HG03354 (cell line): Measurements from ENCODE around the gene CNTLN.
"Not testable (repeated sequence)": the region's sequence is repeated elsewhere in the genome, so short reads cannot be mapped to it uniquely, and the experiment has no call there.

Source experiments
- ATAC-seq: cut with Tn5 transposase; IDR thresholded peaks from one replicate; pipeline ENCODE4 v1.9.1; 2021; ENCODE audit warnings: mild to moderate bottlenecking; ENCODE audit not compliant: unreplicated experiment, poor library complexity, severe bottlenecking

The CNTLN gene

DNA sequence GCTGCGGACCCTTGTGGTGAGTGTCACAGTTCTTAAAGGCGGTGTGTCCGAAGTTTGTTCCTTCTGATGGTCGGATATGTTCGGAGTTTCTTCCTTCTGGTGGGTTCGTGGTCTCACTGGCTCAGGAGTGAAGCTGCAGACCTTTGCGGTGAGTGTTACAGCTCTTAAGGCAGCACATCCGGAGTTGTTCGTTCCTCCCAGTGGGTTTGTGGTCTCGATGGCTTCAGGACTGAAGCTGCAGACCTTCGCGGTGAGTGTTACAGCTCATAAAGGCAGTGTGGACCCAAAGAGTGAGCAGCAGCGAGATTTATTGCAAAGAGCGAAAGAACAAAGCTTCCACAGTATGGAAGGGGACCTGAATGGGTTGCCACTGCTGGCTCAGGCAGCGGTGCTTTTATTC, 42.7 kb downstream of the CNTLN start:
- not testable (repeated sequence) for ATAC-seq

DNA sequence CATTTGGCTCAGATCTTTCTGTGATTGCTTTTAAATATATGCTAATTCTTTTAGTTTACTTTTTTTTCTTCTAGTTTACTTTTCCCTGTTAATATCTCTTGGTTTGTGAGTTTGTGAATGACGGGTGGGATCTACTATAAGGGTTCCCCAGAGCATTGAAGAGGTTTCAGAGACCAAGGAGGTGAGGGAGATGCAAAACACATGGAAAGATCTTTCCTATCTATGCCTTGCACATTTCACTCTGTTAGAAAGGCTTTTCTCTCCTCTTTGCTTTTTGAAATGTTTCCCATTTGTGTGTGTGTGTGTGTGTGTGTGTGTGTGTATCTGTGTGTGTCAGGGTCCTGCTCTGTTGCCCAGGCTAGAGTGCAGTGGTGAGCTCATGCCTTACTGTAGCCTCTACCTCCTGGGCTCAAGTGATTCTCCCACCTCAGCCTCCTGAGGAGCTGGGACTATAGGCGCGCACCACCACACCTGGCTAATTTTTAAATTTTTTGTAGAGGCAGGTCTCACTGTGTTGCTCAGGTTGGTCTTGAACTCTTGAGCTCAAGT, 50.7 kb downstream of the CNTLN start:
- ATAC-seq: no peak

DNA sequence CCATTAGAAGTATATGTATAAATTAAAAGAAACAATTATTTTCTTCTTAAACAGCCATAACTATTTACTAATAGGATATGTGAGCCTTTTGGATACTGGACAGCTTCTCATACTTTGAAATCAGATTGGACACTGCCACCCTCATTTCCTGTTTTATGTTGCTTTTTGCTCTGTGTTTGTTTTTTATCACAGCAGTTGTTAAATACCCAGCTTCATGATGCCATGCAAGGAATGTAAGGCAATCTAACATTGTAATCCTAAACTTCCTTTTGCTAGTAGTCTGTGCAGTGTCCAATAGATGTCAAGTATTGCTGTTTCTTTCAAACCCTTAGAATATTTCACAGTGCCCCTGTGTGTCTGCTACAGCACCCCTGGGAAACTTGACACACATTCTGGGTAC, 56.2 kb downstream of the CNTLN start:
- ATAC-seq: no peak

DNA sequence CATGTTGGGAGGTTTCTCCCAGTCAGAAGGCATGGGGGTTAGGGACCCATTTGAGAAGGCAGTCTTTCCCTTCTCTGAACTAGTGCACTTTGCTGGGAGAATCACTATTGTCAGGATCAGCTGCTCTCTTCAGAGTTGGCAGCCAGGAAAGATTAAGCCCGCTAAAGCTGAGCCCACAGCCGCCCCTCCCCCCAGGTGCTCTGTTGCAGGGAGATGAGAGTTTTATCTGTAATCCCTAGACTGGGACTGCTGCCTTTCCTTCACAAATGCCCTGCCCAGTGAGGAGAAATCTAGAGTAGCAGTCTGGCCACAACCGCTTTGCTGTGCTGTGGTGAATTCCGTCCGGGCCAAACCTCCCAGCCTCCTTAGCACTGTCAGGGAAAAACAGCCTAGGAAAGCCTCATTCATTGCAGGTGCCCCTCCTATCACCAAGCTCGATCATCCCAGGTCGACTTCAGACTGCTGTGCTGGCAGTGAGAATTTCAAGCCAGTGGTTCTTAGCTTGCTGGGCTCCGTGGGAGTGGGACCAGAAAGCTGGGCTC, 69.8 kb downstream of the CNTLN start:
- no peak for ATAC-seq

DNA sequence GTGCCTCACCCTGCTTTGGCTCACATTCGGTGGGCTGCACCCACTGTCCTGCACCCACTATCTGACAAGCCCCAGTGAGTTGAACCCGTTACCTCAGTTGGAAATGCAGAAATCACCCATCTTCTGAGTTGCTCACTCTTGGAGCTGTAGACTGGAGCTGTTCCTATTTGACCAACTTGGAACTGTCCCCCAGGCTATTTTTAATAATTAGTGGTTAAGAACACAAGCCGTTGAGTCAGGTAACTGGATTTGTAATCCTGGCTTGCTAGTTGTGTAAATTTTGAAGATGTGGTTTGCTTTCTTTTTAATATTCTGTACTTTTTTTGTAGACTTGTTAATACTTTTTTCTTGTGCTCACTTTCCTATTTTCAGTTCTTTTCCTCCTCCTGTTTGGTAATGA, 81.2 kb downstream of the CNTLN start:
- no peak for ATAC-seq

DNA sequence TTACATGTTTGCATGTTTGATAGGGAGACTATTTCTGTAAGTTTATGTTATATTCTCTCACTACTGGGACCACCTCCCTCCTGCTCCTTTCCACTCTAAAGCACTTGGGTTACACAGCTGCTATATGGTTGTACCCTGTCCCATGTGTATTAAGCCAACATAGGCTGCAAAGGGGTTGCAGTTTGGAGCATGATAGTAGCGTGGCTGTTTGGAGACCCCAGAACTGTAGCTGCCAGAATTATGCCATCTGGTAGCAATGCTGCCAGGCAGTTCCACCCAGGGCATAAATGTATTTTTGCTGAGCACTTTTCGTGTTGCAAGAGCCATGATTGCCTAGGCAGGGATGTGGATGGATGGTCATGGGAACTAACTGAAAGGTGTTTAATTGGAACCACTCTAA, 81.8 kb downstream of the CNTLN start:
- no peak for ATAC-seq

DNA sequence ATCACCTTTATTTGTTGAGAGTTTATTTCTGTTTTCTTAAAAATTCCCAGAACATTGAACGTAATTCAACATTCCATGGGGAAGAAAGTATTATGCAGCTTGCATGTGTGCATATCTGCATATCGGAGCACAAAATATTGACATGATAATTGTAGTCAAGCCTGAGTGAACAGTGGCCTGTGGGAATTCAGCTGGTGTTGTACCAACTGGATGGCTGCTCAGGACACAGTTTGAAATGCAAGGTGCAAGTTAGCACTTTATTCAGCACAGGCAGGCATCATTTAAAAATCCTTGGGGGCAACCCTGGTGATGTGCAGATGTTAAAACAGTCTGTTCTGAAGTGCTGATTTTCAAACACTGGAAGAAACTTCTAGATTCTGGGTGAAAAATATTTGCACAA, 82.4 kb downstream of the CNTLN start:
- no peak for ATAC-seq

DNA sequence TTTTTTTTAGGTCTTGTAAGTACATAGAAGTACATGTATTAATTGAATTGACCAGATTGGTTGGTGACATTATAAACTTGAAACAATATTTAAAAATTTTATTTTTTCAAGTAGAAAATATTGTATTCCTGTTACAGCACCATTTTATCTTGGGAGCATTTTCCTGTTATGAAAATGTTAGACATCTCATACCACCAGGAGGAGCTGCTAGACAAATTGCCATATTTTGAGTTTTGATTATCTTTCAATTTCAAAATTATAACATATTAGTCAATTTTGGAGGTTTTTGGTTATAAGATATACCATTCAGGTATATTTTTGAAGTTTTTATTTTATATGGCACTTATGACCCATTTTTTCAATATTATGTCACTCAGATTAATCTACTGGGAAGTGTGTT, 84.4 kb downstream of the CNTLN start:
- no peak for ATAC-seq

DNA sequence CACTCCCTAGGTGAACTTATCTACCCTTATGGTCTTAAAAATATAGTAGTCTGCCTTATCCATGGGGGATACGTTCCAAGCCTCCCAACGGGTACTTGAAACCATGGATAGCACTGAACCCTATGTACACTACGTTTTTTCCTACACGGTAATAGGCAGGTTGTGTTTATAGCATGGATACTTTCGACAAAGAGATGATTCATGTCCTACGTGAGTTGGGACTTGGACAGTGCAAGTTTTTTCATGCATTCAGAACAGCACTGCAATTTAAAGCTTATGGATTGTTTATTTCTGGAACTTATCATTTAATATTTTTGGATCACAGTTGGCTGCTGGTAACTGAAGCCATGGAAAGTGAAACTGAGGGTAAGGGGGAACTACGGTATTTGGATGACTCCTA, 88.1 kb downstream of the CNTLN start:
- no peak for ATAC-seq

DNA sequence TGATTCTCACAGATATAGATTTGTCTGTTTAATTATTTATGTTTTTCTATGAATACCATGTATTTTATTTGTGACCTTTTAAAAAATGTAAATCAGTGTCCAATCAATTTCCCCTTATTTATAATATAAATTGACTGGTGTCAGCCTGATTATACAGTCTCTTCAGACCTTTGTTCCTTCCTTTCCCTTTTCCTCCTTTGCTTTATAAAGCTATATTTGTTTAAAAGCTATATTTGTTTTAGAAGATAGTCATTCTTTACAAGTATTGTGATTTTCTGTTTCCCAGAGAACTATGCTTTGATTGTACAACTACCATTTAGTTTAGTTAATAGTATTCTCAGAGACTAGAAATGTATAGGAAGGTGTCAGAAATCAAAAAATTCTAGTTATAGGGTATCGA, 90.6 kb downstream of the CNTLN start:
- no peak for ATAC-seq

DNA sequence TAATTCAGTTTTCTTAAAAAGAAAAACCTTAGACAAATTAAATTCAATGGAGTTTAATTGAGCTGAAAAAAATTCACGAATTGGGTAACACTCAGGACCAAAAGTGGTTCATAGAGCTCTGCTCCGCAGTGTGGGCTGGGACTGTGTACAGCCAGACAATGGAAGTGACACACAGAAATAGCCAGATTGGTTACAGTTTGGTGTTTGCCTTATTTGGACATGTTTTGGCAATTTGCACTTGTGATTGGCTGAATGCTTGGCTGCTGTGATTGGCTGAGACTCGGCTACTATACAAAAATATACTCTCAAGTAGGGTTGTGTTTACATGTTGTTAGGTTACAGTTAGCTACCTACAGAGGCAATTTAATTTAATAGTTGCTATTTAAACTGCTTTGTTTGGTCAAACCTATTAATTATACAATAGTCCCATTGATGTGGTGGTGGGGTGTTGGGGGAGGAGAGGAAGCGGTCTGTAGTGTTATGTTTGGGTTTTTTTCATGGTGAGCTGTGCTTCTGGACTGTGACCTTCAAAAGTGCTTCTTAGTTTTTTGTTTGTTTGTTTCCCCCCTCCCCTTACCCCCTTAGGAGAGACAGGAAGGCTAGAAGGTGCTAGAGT, 95.2 kb downstream of the CNTLN start:
- ATAC-seq: no peak

DNA sequence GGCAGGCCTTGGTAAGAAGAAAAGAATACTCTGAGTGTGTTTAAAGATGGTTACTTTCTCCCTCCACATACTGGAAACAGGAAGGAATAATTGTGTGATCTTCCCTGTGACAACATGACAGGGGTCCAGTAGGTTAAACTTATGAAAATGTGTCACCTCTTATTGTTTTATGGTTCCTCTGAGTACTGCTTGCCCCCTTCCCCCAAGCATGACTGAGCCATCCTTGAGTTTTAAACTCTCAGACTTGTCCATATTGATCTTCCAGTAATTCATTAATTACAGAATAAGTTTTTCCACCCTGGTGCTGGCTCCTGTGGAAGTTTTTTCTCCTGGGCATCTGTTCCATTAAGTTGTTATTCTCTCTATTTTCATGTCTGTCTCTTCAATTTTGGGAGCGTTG, 95.8 kb downstream of the CNTLN start:
- ATAC-seq: no peak

DNA sequence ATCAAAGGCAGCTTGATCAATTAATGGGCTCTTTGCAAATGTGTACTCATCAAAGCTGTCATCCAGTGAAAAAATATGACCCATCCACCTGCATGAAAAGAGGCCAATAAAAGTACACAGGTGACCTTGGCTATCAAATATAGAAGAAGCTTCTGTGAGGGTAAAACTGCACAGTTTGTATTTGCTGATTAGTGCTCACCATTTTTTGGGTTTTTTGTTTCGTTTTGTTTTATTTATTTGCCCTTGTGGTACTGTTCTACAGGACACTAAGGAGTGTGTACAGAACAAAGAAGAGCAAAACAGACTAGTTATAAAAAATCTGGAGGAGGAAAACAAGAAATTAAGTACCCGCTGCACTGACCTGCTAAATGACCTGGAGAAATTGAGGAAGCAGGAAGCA, 101.3 kb downstream of the CNTLN start:
- no peak for ATAC-seq

DNA sequence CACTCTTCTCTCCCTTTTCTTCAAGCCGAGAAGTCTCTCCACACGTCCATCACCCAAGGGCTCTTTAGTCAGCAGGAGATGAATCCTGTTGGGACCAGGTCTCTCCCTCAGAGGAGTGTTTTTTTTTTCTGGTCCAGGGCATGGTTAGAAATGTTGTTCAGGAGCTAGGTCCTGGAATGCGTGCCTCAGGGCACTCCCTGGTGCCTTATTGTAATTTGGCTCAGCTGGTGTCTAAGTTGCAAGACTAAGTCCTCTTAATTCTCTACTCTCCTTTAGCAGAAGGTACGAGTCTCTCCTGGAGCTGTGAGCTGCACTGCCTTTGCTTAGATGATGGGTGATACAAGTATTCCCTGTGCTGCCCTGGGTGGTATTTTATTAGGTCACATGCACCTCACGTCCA, 111.9 kb downstream of the CNTLN start:
- no peak for ATAC-seq

DNA sequence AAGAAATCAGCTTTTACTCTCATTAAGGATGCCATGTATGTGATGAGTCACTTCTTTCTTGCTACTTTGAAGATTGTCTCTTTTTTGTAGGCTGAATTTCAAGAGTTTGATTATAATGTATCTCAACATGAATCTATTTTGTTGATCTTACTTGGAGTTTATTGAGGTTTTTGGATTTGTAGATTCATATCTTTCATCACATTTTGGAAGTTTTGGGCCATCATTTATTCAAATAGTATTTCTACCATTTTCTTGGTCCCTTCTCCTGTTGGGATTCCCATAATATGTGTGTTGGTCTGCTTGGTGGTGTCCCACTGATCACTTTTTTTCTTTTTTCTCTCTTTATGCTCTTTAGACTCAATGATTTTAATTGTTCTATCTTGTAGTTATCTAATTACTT, 116.3 kb downstream of the CNTLN start:
- no peak for ATAC-seq

DNA sequence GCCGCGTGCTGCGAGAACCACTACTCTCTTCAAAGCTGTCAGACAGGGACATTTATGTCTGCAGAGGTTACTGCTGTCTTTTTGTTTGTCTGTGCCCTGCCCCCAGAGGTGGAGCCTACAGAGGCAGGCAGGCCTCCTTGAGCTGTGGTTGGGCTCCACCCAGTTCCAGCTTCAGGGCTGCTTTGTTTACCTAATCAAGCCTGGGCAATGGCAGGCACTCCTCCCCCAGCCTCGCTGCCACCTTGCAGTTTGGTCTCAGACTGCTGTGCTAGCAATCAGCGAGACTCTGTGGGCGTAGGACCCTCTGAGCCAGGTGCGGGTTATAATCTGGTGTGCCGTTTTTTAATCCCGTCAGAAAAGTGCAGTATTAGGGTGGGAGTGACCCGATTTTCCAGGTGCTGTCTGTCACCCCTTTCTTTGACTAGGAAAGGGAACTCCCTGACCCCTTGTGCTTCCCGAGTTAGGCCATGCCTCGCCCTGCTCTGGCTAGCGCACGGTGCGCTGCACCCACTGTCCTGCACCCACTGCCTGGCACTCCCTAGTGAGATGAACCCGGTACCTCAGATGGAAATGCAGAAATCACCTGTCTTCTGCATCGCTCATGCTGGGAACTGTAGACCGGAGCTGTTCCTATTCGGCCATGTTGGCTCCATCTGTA, 133.8 kb downstream of the CNTLN start:
- ATAC-seq: not testable (repeated sequence)

DNA sequence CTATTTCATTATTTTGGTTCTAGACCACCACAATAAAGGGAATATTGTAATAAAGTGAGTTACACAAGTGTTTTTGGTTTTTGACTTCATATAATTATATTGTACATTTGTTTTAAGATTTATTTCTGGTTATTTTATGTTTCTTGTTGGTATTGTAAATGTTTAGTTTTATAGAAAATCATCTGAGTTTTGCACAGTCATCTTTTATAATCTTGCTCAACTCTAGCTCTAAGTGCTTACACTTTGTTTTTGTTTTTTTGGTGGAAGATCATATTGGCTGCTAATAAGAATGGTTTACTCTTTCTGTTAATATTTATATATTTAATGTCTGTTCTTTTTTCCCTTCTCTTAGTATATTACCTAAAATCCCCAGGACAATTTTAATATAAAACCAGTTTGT, 135.0 kb downstream of the CNTLN start:
- no peak for ATAC-seq

DNA sequence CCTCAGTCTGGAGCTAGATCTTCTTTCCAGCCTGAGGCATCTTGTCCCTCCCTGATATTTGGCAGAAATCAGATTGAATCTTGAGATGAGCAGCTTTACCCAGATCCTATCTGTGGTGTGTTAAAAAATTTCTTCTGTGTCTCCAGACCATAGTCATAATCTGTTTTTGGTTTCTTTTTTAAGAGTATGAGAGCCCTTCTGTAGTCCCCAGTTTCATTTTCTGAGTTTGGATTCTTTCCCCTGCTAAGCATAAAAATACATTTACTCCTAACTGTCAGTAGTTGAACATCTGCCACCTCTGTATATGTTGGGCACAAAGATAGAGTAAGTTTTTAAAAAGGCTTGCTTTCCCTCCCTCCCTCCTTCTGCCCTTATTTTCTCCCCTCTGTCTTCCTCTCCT, 137.7 kb downstream of the CNTLN start:
- ATAC-seq: peak; percentile 76

DNA sequence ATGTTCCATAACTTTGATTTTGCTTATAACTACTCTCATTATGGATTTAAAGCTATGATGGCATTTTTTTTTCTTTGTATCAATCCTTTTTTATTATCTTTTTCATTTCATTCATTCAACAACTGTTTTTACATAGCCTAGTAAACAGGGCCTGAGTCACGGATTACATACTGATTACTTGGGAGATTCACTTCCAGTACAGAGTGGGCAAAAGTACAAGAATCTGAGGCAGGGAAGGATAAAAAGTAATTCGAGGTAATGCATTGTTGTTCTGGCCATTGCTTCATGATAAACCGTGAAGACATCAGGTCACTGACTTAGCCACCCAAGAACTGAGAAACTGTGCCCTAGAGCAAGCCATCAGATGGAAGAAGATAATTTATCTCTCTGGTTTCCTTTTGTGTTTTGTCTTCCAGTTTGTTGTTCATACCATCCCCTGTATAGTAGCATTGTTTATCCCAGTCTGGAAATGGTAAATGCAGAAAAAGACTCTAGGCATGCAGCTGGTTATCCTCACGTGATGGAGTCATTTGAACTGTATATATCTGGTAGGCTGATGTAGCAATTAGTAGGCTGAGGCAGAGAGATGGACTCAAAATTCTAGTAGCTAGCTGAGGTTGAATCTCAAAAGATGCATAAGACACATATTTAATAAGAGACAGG, 145.6 kb downstream of the CNTLN start:
- ATAC-seq: no peak

DNA sequence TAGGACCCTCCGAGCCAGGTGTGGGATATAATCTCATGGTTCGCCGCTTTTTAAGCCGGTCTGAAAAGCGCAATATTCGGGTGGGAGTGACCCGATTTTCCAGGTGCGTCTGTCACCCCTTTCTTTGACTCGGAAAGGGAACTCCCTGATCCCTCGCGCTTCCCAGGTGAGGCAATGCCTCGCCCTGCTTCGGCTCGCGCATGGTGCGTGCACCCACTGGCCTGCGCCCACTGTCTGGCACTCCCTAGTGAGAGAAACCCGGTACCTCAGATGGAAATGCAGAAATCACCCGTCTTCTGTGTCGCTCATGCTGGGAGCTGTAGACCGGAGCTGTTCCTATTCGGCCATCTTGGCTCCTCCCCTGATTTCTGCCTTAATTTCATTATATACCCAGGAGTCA, 155.8 kb downstream of the CNTLN start:
- not testable (repeated sequence) for ATAC-seq

DNA sequence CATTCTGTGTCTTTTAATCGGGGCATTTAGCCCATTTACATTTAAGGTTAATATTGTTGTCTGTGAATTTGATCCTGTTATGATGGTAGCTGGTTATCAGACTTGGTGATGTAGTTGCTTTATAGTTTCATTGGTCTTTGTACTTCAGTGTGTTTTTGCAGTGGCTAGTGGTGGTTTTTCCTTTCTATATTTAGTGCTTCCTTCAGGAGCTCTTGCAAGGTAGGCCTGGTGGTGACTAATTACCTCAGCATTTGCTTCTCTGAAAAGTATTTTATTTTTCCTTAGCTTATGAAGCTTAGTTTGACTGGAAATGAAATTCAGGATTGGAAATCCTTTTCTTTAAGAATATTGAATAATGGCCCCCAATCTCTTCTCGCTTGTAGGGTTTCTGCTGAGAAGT, 156.9 kb downstream of the CNTLN start:
- no peak for ATAC-seq
